GM21423 (cell line): ENCODE data around the gene RNASE12.

ENCODE experiments used
- ATAC-seq: cut with Tn5 transposase; IDR thresholded peaks from one replicate; pipeline ENCODE4 v1.9.1; 2021; ENCODE audit warnings: mild to moderate bottlenecking, moderate library complexity; ENCODE audit not compliant: unreplicated experiment

Gene RNASE12

DNA sequence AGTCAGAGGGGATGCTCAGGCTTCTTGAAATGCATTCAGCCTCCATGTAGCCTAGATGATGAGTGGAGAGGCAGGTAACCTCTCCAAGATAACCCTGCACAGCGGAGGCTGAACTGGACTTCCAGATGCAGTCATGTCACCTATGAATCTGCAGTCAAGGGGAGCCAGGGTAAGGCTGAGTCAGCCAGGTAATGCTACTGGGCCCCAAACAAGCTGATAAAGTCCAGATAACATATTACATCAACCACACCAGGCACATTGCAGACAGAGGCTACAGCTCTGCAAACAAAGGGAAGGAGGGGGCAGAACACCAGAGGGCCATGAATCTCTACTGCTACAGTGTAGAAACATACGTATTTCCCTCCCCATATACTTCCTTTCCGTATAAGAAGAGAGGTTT, 44.3 kb downstream of the RNASE12 start:
- no peak for ATAC-seq
